GM19351 (cell line): ENCODE data around the gene ROBO2.

Source experiments
- ATAC-seq: cut with Tn5 transposase; IDR thresholded peaks from one replicate; pipeline ENCODE4 v1.9.1; 2021; ENCODE audit warnings: mild to moderate bottlenecking, moderate library complexity; ENCODE audit not compliant: unreplicated experiment

Gene ROBO2

GRCh38 chr3:77466562-77467115, 426.7 kb downstream of the ROBO2 start:
- no peak for ATAC-seq

- ATAC-seq = no peak
Measured at GRCh38 chr3:77467702-77468625, 428.1 kb downstream of the ROBO2 start.

DNA sequence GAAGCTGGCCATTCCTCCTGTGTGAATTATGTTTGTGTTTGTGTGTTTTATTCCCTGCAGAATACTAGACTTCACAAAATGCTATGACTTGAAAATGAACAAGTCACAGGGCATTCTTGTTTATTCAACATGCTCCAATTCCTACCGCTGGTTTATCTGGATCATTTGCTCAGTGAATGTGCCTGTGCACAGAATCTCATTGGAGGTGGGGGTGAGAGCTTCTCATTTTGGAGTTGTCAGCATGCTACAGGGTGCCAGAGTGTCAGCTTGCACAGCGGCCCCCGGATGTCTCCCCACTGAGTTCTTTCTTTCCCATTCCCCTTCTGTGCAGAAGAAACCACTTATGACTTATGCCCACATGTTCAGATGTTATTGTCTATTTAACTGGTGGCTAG, 428.7 kb downstream of the ROBO2 start:
- no peak for ATAC-seq

GRCh38 chr3:77475507-77475906, 435.6 kb downstream of the ROBO2 start:
- ATAC-seq = no peak

DNA sequence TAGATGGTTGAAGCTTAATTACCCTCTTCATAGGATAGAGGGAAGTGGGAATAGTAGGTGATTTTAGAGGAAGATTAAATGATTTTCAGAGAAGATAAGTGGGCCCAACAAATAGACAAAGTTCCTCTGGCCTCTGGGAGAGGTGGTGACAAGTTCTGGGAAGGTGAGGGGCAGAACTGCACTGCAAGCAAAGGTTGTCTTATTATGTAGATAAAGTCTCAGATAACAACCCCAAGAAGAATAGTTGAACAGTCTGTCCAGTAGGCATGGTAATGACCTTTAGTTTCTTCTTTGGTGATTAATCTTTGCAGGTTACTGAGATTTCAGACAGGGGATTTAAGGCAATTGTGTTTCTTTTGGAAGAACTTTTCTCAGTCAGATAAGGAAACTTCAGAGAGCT, 439.1 kb downstream of the ROBO2 start:
- no peak for ATAC-seq

DNA sequence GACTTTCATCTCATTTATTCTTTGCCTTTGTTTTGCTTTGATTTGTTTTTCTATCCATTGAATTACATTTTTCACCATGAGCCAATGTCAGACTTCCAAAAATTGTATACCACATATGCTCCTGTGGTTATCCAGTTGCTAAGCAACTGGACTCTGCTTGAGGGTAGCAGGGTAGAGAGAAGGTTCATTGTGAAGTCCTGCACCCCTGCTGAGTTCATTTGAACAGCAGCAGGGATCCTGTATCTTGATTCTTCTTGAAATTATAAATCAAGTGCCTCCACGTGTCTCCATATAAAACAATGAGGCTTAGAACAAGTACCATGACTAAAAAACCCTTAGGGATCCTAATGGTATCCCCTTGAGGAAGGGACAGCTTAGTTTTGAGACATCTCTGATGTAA, 449.3 kb downstream of the ROBO2 start:
- ATAC-seq = no peak

DNA sequence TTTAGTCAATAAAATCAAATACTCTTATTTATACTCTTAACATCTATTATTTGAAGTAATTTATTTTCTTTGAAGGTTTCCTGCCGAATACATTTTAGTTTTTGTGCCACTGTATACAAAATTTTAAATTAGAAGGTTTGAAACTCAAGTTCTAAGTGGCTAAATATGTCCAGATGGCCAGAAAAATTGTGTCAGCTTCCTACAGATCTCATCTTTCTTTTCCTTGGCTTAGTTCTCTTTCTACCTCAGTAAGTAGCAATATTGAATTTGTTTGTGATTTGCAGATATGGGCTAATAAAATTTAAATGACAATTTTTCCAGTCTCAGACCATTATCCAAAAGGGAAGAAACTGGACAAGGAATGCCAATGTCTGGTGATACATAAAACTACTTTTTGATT, 452.1 kb downstream of the ROBO2 start:
- ATAC-seq = no peak

DNA sequence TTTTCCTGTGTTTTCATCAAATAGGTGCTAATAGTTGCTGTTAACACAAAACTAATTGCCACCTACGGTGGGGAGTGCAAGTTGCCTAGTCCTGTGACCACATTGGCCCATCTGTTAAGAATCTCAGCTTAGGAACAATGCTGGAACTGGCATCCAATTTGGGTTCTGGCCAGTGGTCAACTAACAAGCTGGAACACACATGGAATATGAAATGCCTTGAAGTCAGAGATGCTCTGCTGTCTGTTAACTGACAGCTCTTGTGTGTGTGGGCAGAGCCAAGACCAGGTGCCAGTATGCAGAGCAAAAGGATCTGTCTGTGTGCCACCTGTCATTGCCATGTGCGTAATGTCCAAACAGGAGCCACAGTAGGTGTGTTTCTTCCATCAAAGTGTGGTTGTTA, 460.8 kb downstream of the ROBO2 start:
- ATAC-seq = no peak

DNA sequence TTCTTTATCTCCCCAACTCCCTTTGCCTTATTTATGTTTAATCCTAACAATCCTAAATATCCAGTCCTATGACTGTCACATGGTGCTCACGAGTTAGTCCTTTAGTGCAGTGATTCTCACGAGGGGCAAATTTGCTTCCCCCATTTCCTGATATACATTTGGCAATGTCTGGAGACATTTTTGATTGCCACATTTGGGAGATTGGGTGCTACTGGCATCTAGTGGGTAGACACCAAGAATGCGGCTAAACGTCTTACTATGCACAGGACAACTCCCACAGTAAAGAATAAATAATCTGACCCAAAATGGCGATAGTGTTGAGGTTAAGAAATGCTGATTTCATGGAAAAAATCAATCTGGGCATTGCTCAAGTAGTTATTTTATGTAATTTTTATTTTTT, 466.5 kb downstream of the ROBO2 start:
- no peak for ATAC-seq

- ATAC-seq = no peak
Measured at GRCh38 chr3:77513542-77513941, 473.6 kb downstream of the ROBO2 start.

GRCh38 chr3:77514766-77515165, 474.9 kb downstream of the ROBO2 start:
- ATAC-seq = no peak

- ATAC-seq = no peak
Measured at GRCh38 chr3:77524463-77524862, 484.6 kb downstream of the ROBO2 start.

GRCh38 chr3:77524946-77525682, 485.2 kb downstream of the ROBO2 start:
- ATAC-seq = no peak

DNA sequence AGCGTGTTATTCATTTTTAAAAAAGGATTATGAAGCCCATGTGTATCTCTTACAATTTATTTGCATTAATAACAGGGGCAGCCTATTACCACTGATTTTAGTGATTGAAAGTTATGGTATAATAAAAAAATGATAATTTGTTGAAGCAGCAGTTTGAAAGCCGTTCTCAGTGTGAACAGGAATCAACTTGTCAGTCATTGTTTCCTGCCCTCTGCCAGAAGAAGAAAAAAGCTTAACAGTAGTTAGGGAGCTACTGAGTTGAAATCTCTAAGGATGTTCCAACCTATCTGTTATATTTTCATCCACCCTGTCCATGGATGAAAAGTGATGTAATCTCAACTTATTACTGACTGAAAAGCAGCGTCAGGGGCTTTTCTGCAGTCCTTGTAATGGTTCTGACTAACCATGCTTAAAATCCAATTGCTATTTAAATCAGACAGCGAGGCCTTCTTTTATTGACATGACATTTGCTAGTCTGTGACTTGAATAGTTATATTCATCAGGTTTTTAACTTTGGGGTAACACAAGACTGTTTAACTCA, 486.7 kb downstream of the ROBO2 start:
- no peak for ATAC-seq

GRCh38 chr3:77529522-77529921, 489.6 kb downstream of the ROBO2 start:
- no peak for ATAC-seq

- ATAC-seq = no peak
Measured at GRCh38 chr3:77530870-77531269, 491.0 kb downstream of the ROBO2 start.

DNA sequence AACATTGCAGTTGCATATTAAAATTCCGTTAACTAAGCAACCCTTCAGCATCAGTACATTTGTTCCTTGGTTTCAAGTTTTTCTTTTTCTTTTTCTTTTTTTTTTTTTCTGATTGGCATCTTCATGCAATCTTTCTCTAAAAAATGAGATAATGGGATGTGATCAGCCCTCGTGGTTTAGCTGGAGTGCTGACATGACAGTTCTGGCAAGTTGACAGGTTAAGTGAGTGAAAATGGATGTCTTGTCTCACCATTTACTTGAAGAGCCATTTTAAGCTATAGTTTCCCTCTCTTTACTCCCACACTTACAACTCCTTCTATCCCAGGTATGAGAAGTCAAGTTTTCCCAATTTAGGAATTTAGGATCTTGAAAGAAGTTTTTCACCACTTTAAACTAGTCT, 495.2 kb downstream of the ROBO2 start:
- ATAC-seq = no peak

GRCh38 chr3:77536038-77536775, 496.3 kb downstream of the ROBO2 start:
- ATAC-seq = no peak

DNA sequence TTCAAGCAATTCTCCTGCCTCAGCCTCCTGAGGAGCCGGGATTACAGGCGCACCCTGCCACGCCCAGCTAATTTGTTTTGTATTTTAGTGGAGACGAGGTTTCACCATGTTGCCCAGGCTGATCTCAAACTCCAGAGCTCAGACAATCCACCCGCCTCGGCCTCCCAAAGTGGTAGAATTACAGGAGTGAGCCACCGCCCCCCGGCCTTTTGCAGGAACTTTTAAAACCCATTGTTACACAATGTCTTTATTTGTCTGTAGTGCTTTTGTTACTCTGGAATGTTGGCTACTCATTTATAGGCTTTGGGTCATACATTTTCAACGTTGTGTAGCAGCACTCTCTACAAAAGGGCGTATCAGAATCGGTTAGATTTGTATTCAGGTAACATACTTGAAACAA, 499.1 kb downstream of the ROBO2 start:
- no peak for ATAC-seq

GRCh38 chr3:77539677-77540076, 499.8 kb downstream of the ROBO2 start:
- ATAC-seq = no peak
